Measurements from ENCODE around the gene KCNB1. TPM values are rescaled to one million over a fixed set of nuclear protein-coding genes. Genes with fewer than 3 reads are reported as not detected.

Gene KCNB1
- total RNA-seq, 1 experiment from 2014 or later, result 0.68 TPM

- Mint-ChIP-seq H3K27me3 (ENCODE audit: low read depth) (peaks cover 2% of the 10 kb centered on the region; the same call in 1 of the 2 replicates), H3K9me3 (no peaks in the 10 kb centered on the region), H3K27ac (no peak overlapping the region), H3K36me3 (ENCODE audit: insufficient read depth in 1 of 3, low read depth in 3 of 3) (no peaks in the 10 kb centered on the region), H3K4me3 (no peak overlapping the region), H3K4me1 (peaks cover 0 to 5% of the 10 kb centered on the region in 2 experiments; a peak in 3 of 4 replicates)
- H2BK15ac ChIP-seq (ENCODE audit: low read depth, low read length), result no peak overlapping the region
- H3K4ac ChIP-seq (ENCODE audit: low read depth, low read length), result no peak overlapping the region
- no peak overlapping the region for H2BK120ac ChIP-seq (ENCODE audit: low read depth, low read length, poor library complexity, severe bottlenecking)
- no peak overlapping the region for H3K56ac ChIP-seq (ENCODE audit: insufficient read length, low read depth, low read length)
- no peak overlapping the region for H4K91ac ChIP-seq (ENCODE audit: insufficient read length, low read depth, low read length)
- no peak overlapping the region for H3K14ac ChIP-seq (ENCODE audit: insufficient read depth, low read length)
- no peak overlapping the region for H2AFZ ChIP-seq (ENCODE audit: low read length)
- TF ChIP-seq, protein P1, sequence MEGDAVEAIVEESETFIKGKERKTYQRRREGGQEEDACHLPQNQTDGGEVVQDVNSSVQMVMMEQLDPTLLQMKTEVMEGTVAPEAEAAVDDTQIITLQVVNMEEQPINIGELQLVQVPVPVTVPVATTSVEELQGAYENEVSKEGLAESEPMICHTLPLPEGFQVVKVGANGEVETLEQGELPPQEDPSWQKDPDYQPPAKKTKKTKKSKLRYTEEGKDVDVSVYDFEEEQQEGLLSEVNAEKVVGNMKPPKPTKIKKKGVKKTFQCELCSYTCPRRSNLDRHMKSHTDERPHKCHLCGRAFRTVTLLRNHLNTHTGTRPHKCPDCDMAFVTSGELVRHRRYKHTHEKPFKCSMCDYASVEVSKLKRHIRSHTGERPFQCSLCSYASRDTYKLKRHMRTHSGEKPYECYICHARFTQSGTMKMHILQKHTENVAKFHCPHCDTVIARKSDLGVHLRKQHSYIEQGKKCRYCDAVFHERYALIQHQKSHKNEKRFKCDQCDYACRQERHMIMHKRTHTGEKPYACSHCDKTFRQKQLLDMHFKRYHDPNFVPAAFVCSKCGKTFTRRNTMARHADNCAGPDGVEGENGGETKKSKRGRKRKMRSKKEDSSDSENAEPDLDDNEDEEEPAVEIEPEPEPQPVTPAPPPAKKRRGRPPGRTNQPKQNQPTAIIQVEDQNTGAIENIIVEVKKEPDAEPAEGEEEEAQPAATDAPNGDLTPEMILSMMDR (conservative IDR thresholded peaks at IDR 0.05), result no peak
- no peak overlapping the region for H2BK5ac ChIP-seq (ENCODE audit: insufficient read length, low read length)
- DNase-seq, result no peak
- no peak overlapping the region for H3T11ph ChIP-seq (ENCODE audit: low read length)
- H2BK20ac ChIP-seq (ENCODE audit: low read depth, low read length, poor library complexity, severe bottlenecking), result no peak overlapping the region
- H3K4me2 ChIP-seq (ENCODE audit: insufficient read depth, insufficient read length, low read length), result no peak overlapping the region
- H3K27me3 ChIP-seq (ENCODE audit: insufficient read depth, low read length), result no peaks in the 10 kb centered on the region
- no peak overlapping the region for H4K5ac ChIP-seq (ENCODE audit: insufficient read length, low read depth, low read length)
- H3K27ac ChIP-seq (ENCODE audit: insufficient read length, low read depth, low read length), result no peak overlapping the region
- H3K79me1 ChIP-seq (ENCODE audit: insufficient read depth, low read depth, low read length, poor library complexity, severe bottlenecking), result no peaks in the 10 kb centered on the region
- H3K23me2 ChIP-seq (ENCODE audit: insufficient read length, low read depth, low read length, poor library complexity, severe bottlenecking), result no peaks in the 10 kb centered on the region
- WGBS (ENCODE audit: extremely low coverage, insufficient read length, low lambda C conversion rate), result no CpG with 5 or more reads among the region's 9 CpGs
- H2BK12ac ChIP-seq (ENCODE audit: insufficient read length, low read depth, low read length), result no peak overlapping the region
- H3K23ac ChIP-seq (ENCODE audit: insufficient read length, low read depth, low read length), result no peak overlapping the region
- H3K9me3 ChIP-seq (ENCODE audit: control insufficient read depth, low read depth, low read length), result no peaks in the 10 kb centered on the region
- H3K79me2 ChIP-seq (ENCODE audit: insufficient read depth, low read length), result no peaks in the 10 kb centered on the region
- no peaks in the 10 kb centered on the region for H4K20me1 ChIP-seq (ENCODE audit: control insufficient read depth, insufficient read depth, insufficient read length)
- H2AK5ac ChIP-seq (ENCODE audit: insufficient read length, low read length), result no peak overlapping the region
- H3K4me1 ChIP-seq (ENCODE audit: insufficient read depth, low read length), result no peaks in the 10 kb centered on the region
- H4K8ac ChIP-seq (replicated peaks; ENCODE audit: insufficient read length, low read depth, low read length), result no peak overlapping the region
- no peak overlapping the region for H3K9ac ChIP-seq (ENCODE audit: extremely low read depth, insufficient read length, low read length)
- no peak overlapping the region for H3K18ac ChIP-seq (ENCODE audit: insufficient read length, low read depth, low read length)
Observed at GRCh38 chr20:49461894-49462620, 20.4 kb downstream of the KCNB1 start.

Measured in H9 (cell line).